Tibial artery (tissue), 4 donors: ENCODE measurements around the gene BORA.
"Not testable (repeated sequence)": the region's sequence is repeated elsewhere in the genome, so short reads cannot be mapped to it uniquely, and the experiment has no call there.

ENCODE experiments used
- DNase-seq, 2 donors: peaks; one replicate each; pipeline ENCODE4 v3.0.0-alpha.2; 2019
- H3K27ac ChIP-seq, 2 donors: fragments of 200-600 bp; sonication (generic) in 1 of 2; 1 replicate in 1 of 2; 2 replicates in 1 of 2; pipeline ENCODE4 v1.5.1; 2018 to 2019; ENCODE audit warnings: mild to moderate bottlenecking in 1 of 2
- H3K27me3 ChIP-seq, 2 donors: fragments of 200-600 bp; sonication (generic) in 1 of 2; one replicate each; pipeline versions ENCODE4 v1.5.1 to v1.6.0; 2016 to 2019
- H3K36me3 ChIP-seq, 3 donors: fragments of 200-600 bp; sonication (generic) in 2 of 3; one replicate each; pipeline ENCODE4 v1.5.1; 2016 to 2019; ENCODE audit warnings: mild to moderate bottlenecking in 2 of 3
- H3K4me1 ChIP-seq, 4 donors: fragments of 200-600 bp; sonication (generic) in 2 of 4; 1 replicate in 3 of 4; 2 replicates in 1 of 4; pipeline ENCODE4 v1.5.1; 2016 to 2019
- H3K4me3 ChIP-seq, 2 donors: fragments of 200-600 bp; sonication (generic) in 1 of 2; 1 replicate in 1 of 2; 2 replicates in 1 of 2; pipeline ENCODE4 v1.5.1; 2018 to 2019; ENCODE audit warnings: mild to moderate bottlenecking in 2 of 2
- H3K9me3 ChIP-seq, 3 donors: fragments of 200-600 bp; sonication (generic) in 1 of 3; one replicate each; pipeline ENCODE4 v1.5.1; 2016 to 2019
- CTCF ChIP-seq, 2 experiments: fragments of 200-600 bp in 1 of 2; fragments of 450-650 bp in 1 of 2; IDR thresholded peaks; one replicate each; pipeline ENCODE4 v1.5.1; 2017 to 2019; ENCODE audit warnings: antibody characterized with exemption in 2 of 2, mild to moderate bottlenecking in 1 of 2, moderate library complexity in 1 of 2
- intact Hi-C: fragments of 100-400 bp; cut with DNase I; formaldehyde crosslinking; loops from one replicate; pipeline ENCODE4 v1.15.0; 2023; ENCODE audit warnings: low total_unique reads

The BORA gene

GRCh38 chr13:72716776-72717175, 10.9 kb upstream of the BORA start:
- H3K27me3 ChIP-seq = no peaks in the 10 kb centered on the region
- no peak for DNase-seq
- intact Hi-C loops = no loop called here
- H3K4me3 ChIP-seq = no peak overlapping the region
- peaks cover 0 to 12% (median 10%) of the 10 kb centered on the region in 3 donors for H3K9me3 ChIP-seq
- H3K4me1 ChIP-seq = no peaks in the 10 kb centered on the region
- no peak for TF ChIP-seq CTCF (IDR thresholded peaks at IDR 0.05)
- H3K36me3 ChIP-seq = peaks cover 35 to 51% (median 46%) of the 10 kb centered on the region in 3 donors
- no peak overlapping the region for H3K27ac ChIP-seq

GRCh38 chr13:72726185-72726584, 1.5 kb upstream of the BORA start:
- not testable (repeated sequence) for H3K9me3 ChIP-seq, H3K27me3 ChIP-seq, DNase-seq, H3K36me3 ChIP-seq, H3K27ac ChIP-seq
- peaks cover 0 to 22% (median 15%) of the 10 kb centered on the region in 4 donors for H3K4me1 ChIP-seq
- intact Hi-C loops = loop anchor here (2.0 kb wide), 1 partner anchor 57 kb away; the partner anchor contains the start of gene PIBF1
- H3K4me3 ChIP-seq = peak overlapping the region; percentile 86 to 91

- DNase-seq = peak; percentile 22 to 70
- intact Hi-C loops = loop anchor here (2.0 kb wide), 1 partner anchor 56 kb away; the partner anchor contains the start of gene PIBF1
- Histone ChIP-seq H3K27ac (peak overlapping the region; percentile 63 to 73), H3K9me3 (no peaks in the 10 kb centered on the region), H3K36me3 (no peaks in the 10 kb centered on the region), H3K4me1 (peaks cover 0 to 22% (median 15%) of the 10 kb centered on the region in 4 donors), H3K27me3 (no peaks in the 10 kb centered on the region), H3K4me3 (peak overlapping the region; percentile 86 to 91)
- TF ChIP-seq CTCF (IDR thresholded peaks at IDR 0.05) = no peak
These were observed 852 bp upstream of the BORA start for GRCh38 chr13:72726726-72727416.

GRCh38 chr13:72728290-72728605, 525 bp downstream of the BORA start:
- Histone ChIP-seq H3K4me3 (peak overlapping the region; percentile 86 to 91), H3K27ac (peak overlapping the region; percentile 32 to 73), H3K4me1 (peaks cover 0 to 22% (median 15%) of the 10 kb centered on the region in 4 donors), H3K9me3 (no peaks in the 10 kb centered on the region), H3K27me3 (no peaks in the 10 kb centered on the region), H3K36me3 (peaks cover 0 to 1% (median 0%) of the 10 kb centered on the region in 3 donors)
- DNase-seq = no peak
- no peak for TF ChIP-seq CTCF (IDR thresholded peaks at IDR 0.05)
- intact Hi-C loops = no loop called here

GRCh38 chr13:72737033-72737432, 9.3 kb downstream of the BORA start:
- intact Hi-C loops = no loop called here
- no peak for DNase-seq
- H3K4me3 ChIP-seq = no peak overlapping the region

More at GRCh38 chr13:72737033-72737432, 9.3 kb downstream of the BORA start:
- H3K9me3 ChIP-seq = no peaks in the 10 kb centered on the region
- TF ChIP-seq CTCF (IDR thresholded peaks at IDR 0.05) = no peak
- H3K36me3 ChIP-seq = peaks cover 6 to 8% (median 7%) of the 10 kb centered on the region in 3 donors
- no peak overlapping the region for H3K27ac ChIP-seq
- H3K27me3 ChIP-seq = no peaks in the 10 kb centered on the region
- no peaks in the 10 kb centered on the region for H3K4me1 ChIP-seq
